GM19395 (cell line): ENCODE measurements around the gene TOPORS.
"Not testable (repeated sequence)": the region's sequence is repeated elsewhere in the genome, so short reads cannot be mapped to it uniquely, and the experiment has no call there.

Experiments
- ATAC-seq: cut with Tn5 transposase; IDR thresholded peaks from one replicate; pipeline ENCODE4 v1.9.1; 2021; ENCODE audit warnings: mild to moderate bottlenecking, moderate library complexity; ENCODE audit not compliant: unreplicated experiment

The TOPORS gene

DNA sequence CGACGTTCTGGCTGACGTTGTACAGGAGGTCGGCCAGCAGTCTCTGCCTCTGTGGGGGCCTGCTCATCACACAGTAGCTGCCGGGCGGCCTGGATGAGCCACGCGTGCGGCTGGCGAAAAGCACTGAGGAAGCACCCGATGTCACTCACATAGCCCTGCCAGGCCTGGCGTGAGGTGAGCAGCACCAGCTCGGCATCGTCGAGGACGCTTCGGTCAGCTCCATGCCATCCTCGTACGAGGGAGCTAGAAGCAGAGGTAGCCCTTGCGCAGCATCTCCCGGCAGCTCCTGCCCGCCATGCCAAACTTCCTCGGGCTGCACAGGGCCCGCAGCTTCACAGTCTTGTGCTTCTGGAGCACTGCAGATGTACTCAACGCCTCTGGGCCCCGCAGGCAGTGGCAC is 14.4 kb upstream of the TOPORS start:
- no peak for ATAC-seq

DNA sequence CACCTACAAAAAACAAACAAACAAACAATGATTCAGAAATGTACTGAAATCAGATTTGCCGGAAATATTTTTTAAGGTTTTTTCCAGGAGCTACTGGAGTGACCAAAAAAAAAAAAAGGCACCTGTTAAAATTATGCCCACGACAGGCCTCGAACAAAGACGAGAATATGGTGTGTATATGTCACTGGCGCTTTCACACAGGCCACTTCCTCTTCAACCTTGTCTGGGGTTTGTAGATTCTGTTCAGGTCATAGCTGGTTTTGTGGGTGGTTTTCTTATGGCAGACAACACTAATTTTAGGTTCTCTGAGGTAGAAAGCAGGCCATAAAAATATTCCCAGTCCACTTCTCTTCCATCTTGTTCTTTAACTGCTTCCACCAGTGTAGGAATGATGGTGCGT is 13.6 kb upstream of the TOPORS start:
- no peak for ATAC-seq

DNA sequence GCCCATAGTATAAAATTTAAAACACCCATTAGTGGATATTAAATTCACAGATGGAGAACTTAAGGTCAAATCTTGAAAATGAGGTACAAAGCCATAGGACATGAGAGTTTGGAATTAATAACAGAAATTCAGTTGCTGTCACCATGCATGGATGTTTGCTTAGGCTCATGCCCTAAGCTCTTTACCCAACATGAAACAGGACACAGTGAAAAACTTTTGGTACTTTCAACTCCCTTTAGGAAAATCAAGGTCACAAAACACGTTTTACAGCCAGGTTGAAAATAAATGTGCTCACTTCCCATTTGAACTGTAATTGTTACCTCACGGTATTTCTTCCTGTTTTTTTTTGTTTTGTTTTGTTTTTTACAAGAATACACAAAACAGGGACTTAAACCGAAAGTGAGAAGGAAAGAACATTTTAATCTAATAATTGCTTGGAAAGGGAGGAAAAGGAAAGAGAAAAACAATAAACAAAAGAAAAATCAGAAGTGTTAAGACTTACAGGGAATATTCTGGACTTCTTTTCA is 6.1 kb upstream of the TOPORS start:
- ATAC-seq = no peak

DNA sequence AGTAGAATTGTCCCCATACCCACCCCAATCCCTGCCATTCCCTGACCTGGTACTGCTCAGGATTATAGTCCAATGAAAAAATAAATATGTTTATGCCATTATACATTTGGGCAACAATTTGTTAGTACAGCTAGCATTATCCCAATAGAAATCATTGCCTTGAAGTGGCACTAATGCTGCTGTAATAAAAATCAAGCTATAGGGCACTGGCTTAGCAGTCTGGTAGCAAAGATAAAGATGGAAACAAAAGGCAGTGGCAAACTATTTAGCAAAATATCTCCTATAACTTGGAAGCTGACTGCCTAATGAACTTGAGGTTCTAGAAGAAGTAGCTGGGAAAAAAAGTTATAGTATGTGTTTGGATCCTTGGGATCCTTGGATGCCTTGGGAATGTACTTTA is 2.2 kb upstream of the TOPORS start:
- no peak for ATAC-seq

DNA sequence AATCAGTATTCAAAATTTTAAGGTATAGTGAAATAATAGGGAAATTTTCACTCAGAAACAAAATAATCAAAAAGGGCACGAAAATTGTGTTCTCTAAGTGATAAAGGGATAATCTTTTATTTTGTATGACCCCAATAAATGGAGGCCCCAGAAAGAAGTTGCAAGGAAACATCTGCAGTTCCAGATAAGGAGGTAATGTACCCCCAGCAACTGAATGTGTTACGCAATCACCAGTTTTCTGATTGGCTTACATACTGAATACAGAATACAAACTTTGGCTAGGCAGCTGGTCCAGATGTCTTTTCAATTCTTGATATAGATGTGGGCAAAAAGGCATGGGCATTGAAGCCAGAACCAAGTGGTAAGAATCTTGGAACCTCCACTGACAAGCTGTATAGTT is 1.7 kb upstream of the TOPORS start:
- no peak for ATAC-seq

DNA sequence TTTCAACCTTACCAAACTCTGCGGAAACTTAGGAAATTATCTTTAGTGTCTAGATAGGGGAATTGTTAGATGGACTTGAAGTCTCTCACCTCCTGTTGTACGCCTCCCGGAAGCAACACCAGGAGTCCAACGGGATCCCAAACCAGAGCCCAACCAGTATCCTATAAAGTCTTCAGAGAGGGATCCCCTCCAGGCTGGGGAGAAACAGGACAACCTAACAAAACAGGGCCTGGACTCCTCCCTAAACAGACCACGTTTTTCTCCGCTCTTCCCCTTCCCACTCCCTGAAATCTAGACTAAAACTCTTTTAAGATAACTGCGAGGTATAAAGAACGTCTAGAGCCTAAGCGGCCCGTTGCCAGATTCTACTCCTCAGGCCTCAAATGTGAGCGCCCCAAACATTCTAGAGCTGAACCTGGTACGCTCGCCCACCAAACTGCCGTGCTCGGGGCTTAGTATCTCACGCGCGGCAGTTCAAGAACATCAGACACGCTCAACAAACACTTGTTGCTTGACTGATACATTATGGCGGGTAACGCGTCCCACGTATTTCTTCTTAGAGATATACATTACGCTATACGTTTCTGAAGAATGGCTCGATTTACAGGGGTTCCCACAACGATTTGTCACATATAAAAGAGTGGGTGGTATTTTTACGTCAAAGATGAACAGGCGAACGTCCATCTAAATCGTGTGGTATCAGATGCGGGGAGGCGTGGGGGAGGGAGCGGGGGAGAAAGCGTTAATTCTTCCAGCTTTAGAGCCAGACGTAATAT is 922 bp downstream of the TOPORS start:
- peak; percentile 19 for ATAC-seq

DNA sequence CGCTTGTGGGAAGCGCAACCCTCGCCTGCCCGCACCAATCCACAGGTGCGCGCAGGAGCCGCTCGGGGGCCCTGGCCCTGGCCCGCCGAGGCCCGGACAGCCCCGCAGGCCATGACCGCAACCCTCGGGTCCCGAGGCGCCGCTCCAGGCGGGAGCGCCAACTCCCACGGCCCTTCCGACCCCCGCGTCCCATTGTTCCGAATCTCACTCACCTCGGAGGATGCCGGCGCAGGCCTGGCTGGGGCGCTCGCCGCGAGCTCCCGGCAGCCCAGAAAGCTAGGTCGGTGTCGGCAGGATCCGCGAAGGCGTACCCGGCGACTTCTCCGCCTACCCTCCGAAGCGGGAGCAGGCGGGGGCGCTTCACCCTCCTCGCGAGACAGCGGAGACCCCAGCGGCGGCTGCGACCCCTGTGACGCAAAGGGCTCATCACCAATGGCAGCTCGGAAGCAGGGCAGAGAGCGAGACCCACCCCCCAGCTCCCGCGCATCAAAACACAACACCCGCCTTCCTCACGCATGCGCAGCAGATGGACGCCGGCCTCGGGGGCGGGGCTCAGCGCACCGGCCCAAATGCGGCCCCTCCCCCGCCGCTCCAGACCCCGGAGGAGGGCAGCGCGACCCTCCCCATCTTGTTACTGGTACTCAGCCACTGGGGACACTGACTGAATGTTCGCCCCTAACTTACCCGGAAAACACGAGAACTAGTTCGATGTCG is 1.7 kb downstream of the TOPORS start:
- ATAC-seq = peak; percentile 68

DNA sequence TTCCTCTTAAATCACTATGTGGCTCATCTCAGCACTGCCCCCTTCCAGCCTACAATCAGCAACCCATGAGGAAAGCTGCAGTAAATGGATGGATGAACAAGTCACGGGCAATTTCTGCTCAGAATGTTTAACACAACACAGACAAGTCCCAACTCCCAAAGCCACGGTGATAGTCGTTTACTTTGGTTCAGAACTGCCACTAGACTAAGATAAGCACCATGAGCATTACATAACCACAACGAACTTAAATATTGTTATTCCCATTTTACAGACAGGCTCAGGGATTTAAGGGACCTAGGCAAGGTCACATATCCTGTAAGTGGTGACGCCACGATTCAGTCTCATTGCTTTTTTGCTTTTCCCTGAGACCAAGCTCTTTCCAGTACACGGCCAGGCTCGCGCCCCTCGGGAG is 2.2 kb downstream of the TOPORS start:
- ATAC-seq = no peak

DNA sequence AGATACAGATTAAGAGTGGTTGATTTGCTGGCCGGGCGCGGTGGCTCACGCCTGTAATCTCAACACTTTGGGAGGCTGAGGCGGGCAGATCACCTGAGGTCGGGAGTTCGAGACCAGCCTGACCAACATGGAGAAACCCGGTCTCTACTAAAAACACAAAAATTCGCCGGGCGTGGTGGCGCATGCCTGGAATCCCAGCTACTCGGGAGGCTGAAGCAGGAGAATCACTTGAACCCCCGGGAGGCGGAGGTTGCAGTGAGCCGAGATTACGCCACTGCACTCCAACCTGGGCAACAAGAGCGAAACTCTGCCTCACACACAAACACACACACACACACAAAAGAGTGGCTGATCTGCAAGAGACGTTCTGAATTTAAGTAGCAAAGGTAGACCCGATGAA is 4.2 kb downstream of the TOPORS start:
- ATAC-seq = not testable (repeated sequence)

DNA sequence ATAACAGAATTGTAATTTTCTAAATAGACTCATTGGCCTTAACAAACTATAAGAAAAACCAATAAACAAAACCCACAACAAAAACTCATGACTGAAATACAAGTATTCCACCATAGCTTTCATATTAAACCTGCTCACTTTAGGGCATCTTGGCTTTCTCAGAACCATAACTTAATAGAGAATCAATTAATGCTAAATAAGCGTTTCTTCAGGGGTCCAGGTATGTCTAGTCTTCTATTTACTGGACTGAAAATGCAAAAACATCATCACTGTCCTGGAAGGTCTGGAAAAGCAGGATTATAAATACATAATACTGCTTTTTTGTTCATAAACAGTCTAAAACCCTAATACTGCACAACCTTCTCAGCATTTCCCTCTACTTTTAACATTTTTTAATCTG is 6.5 kb downstream of the TOPORS start:
- no peak for ATAC-seq

DNA sequence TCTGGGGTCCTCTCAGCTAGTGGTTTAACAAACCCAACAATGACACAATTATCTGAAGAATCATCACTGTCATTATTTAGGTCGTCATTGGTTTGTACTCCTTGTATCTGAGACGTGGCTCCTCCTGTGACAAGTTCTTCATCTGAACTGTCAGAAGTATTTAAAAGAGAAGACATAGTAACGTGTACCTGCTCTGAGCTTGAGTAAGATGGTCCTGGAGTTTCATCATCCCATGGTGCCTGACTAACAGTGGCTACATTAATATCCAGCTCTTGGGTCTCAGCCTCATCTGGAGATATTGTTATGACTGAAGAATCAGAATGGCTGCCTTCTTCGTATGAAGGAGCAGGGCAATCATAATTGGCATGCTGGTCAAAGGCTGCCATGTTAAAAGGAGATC is 9.3 kb downstream of the TOPORS start:
- no peak for ATAC-seq

DNA sequence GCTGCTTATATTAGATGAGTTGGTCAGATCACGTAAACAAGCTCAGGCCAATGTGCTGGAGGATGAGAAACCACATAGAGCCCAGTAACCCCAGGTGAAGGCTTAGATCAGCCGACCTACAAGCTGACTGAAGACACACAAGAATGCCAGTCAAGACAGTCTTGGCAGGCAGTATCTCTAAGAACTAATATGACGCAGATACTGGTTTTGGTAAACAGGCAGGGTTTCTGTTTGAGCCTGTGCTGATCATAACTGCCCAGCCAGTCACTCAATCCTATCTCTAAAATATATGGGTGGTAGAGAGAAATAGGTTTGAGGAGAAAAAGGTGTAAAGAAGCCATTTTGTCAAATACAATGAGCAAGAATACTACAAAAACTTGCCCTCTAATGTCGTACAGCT is 18.6 kb downstream of the TOPORS start:
- no peak for ATAC-seq

DNA sequence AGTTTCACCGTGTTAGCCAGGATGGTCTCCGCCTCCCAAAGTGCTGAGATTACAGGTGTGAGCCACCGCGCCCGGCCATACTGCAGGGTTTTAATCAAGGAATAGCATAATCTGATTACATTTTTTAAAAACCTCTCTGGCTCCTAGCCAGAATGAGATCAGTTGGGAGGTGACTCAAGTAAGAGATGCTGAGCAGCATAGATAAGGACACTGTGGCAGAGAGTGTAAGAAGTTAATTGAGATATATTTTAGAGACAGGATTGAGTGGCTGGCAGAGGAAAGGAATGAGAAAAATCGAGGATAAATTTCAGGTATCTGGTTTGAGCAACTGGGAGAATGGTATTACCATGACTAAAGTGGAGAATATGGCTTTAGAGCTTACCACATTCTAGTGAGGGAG is 19.1 kb downstream of the TOPORS start:
- ATAC-seq = no peak

DNA sequence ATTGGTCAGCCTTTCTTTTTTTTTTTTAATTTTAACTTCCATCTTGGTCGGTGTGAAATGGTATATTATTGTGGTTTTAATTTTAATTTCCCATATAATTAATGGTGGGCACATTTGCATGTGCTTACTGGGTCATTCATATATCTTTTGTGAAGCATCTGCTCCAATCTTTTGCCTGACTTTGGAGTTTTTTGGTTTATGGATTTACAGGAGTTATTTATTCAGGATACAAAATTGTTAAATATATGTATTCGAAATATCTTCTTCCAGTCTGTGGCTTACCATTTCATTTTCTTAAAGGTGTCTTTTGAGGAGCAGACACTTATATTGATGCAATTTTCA is 25.7 kb downstream of the TOPORS start:
- no peak for ATAC-seq

DNA sequence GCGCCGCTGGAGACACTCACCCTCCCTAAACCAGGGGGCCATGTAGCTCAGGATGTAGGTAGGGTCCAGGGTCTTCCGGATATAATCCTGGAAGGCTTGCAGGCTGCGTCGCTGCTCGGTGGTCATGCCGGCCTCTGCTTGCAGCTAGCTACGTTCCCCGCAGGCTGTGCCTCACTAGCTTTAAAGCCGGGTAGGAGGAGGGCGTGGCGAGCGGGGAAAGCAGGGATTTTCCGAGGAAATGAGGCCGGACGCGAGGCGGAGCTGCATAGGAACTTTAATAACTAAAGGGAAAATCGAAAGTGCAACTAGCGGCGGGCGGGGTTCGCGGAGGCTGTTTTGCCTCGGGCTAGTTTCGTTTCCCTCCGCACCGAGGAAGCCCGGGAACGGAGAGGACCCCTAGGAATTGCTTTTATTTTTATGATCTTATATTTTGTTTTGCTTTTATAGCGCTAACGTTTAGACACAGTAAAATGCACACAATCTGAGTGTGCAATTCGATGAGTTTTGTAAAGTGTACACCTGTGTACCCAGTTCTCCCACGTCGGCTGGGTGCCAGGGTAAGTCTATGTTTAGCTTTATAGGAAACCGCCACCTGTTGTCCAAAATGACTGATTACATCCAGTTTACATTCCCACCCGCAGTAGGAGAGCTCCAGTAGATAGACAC is 26.2 kb downstream of the TOPORS start, which contains the start of gene RIGI:
Gene RIGI, minus strand, starts transcription at position 156 of the 666 bp plus-strand sequence. Its CDS starts 30 bp downstream, at position 126.
- ATAC-seq = peak; percentile 72

DNA sequence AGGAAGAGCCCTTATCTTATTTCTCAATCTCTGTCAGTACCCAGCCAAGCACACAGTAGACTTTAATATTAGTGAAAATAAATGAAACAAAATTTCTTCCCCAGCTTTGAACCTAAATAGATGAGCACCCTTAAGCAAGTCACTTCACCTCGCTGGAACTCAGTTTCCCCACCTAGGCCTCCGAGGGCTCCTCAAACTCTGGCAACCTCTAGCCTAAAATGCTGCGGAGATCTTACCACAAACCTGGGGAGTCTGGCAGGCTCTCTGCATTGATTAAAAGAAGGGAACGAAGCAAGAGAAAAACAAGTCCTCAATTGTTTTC is 26.7 kb downstream of the TOPORS start:
- ATAC-seq = peak; percentile 15

DNA sequence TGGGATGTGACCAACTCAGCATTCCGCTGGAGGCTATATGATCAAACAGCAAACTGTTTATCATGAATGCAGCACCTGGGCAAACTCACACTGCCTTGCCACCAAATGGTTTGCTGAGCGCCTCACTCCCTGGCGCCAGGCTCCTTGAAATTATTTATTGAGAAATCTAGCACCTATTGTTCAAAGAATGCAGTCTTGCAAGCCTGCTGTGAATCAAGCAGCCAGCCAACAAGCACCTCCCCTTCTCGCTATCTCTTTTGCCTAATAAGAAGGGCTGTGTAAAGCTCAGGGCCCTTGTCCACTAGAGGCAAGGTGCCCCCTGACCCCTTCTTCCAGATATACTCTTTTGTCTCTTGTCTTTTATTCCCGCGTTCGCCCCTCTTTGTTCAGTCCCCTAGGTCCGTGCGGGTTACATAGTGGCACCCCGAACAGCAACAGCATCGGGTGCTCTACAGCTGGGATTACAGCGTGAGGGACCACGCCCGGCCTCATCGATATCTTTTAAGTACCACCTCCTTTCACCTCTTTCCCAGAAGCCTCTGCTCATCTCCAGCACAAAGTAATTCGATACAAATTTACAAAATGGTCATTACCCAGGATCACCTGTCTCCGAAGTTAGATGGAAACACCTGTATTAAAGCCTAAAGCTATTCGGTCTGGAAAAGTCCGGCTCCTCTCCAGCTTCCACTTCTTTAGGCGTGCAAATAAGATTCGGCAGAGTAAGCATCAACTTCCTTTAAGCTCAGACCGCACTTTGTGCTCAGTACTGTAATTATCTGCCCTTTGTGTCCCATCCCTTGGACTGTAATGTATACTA is 27.3 kb downstream of the TOPORS start:
- ATAC-seq = peak; percentile 38

DNA sequence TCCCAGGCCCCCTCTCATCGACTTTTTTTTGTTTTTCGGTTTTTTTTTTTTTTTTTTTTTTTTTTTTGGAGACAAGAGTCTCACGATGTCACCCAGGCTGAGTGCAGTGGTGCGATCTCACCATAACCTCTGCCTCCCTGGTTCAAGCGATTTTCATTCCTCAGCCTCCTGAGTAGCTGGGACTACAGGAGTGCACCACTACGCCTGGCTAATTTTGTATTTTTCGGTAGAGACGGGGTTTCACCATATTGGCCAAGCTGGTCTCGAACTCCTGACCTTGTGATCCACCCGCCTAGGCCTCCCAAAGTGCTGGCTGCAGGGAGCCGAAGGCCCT is 27.9 kb downstream of the TOPORS start:
- not testable (repeated sequence) for ATAC-seq

DNA sequence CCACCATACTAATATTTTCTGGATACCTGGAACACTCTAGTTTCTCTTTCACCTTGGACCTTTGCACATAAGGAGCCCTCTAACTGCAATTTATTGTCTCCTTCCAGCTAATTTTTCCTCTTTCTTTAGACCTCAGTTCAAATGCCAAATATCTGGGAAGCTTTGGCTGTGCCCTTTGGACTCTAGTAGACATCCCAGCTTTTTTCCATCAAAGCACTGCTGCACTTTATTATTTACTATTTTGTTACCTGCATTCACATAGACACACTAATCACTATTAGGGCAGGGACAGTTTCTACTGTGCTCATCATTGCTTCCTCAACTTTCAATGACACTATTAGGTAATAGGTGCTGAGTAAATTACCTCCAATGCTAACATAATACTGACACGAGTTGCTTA is 28.5 kb downstream of the TOPORS start:
- no peak for ATAC-seq

DNA sequence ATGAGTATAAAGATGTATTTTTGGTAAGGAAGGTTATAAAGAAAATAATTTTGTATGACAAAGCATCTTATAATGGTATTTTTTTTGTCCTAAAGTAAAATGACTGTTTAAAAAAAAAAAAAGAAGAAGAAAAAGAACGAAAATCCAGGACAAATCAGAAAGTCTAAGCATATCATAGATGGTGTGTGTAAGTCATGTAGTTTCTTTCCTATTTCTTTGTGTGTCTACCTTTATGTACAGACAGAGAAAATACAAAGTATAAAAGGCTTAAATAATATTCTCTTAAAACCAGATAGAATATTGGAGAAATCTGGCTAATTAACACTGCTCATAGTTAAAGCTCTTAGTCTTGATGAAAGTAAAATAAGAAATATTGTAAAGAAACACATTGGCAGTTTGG is 34.1 kb downstream of the TOPORS start:
- no peak for ATAC-seq

DNA sequence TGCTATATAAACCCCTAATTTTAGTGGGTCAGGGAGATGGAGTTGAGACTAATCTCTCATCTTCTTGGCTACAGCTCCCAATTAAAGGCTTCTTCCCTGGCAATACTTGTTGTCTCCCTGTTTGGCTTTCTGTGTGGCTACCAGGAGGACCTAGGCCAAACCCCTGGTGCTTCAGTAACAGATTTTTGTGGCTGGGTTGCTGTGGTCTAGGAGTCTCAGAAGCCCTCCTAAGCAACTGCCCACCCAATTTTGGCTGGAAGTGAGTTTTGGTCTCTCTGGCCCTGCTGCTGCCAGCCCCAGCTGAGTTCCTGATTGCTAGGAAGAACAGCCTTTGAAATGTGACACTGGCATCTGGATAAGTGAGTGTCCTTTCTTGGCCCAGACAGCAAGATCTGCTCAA is 36.1 kb downstream of the TOPORS start:
- no peak for ATAC-seq
